ENCODE data around the gene MLXIP. TPM values are rescaled to one million over a fixed set of nuclear protein-coding genes. Genes with fewer than 3 reads are reported as not detected.

The MLXIP gene
- total and polyA plus RNA-seq, 9 of the 15 experiments (the other 6 are each of a cell fraction or from before 2014, with no cell fraction given) = 2.2 to 66.3 (median 18.1) TPM

- peak; percentile 91 for TF ChIP-seq FOXK2 (conservative IDR thresholded peaks at IDR 0.05 in 1 of 2, IDR thresholded peaks at IDR 0.05 in 1 of 2; ENCODE audit: low read depth in 2 of 2)
- TF ChIP-seq CLOCK (CRISPR knock-in tag; IDR thresholded peaks at IDR 0.05; ENCODE audit: borderline replicate concordance) = no peak
- TF ChIP-seq BRD4 (IDR thresholded peaks at IDR 0.05) = no peak
- TF ChIP-seq NR1H2 (CRISPR knock-in tag; IDR thresholded peaks at IDR 0.05) = no peak
- 0 out of 2 replicates have a peak, but pooled peaks have one; percentile 32 for TF ChIP-seq L3MBTL2 (IDR thresholded peaks at IDR 0.05)
- peak; percentile 98 for TF ChIP-seq POLR2AphosphoS5 (IDR thresholded peaks at IDR 0.05; ENCODE audit: control insufficient read depth, insufficient read depth, low read depth, low read length)
- TF ChIP-seq NFIX (CRISPR knock-in tag; IDR thresholded peaks at IDR 0.05; ENCODE audit: low read depth) = no peak
- TF ChIP-seq ZNF175 (CRISPR knock-in tag; IDR thresholded peaks at IDR 0.05; ENCODE audit: low read depth) = no peak
- TF ChIP-seq RFX1 (IDR thresholded peaks at IDR 0.05) = peak; percentile 75
- TF ChIP-seq SNRNP70 (optimal IDR thresholded peaks at IDR 0.05; ENCODE audit: low read depth, low read length) = no peak
- TF ChIP-seq ATF3 (IDR thresholded peaks at IDR 0.05) = peak; percentile 30; the same call in 1 of the 2 replicates
- TF ChIP-seq ATF3 (CRISPR knock-in tag; conservative IDR thresholded peaks at IDR 0.05) = no peak; the same call in 1 of the 2 replicates
- peak; percentile 79 for TF ChIP-seq ZBED1 (IDR thresholded peaks at IDR 0.05)
- 0 out of 2 replicates have a peak, but pooled peaks have one; percentile 27 for TF ChIP-seq RHOXF2B (CRISPR knock-in tag; conservative IDR thresholded peaks at IDR 0.05)
- TF ChIP-seq HDAC1 (IDR thresholded peaks at IDR 0.05) = peak in 1 of 2 experiments; percentile 87; a peak in 2 of 4 replicates
- no peak for TF ChIP-seq BRF2 (IDR thresholded peaks at IDR 0.05; ENCODE audit: borderline replicate concordance, insufficient read depth, insufficient read length)
- no peak for TF ChIP-seq ELK3 (CRISPR knock-in tag; IDR thresholded peaks at IDR 0.05)
- no peak for TF ChIP-seq ZNF518B (CRISPR knock-in tag; IDR thresholded peaks at IDR 0.05)
Observed at GRCh38 chr12:122097927-122098756, 19.6 kb downstream of the MLXIP start (continued).

Data from K562 (cell line).